Psoas muscle (tissue), 8 donors: ENCODE measurements around the gene ZAP70. TPM values are rescaled to one million over a fixed set of nuclear protein-coding genes. Genes with fewer than 3 reads are reported as not detected.

Experiments used
- ATAC-seq, 4 donors: fragments of 200-7000 bp; cut with Tn5 transposase; one replicate each; pipeline ENCODE4 v1.9.1; 2020; ENCODE audit warnings: moderate library complexity in 3 of 4, mild to moderate bottlenecking in 2 of 4
- DNase-seq, 2 donors: peaks; one replicate each; pipeline ENCODE4 v3.0.0-alpha.2; 2020
- H3K27ac ChIP-seq: fragments of 200-600 bp; one replicate; pipeline ENCODE4 v1.8.0; 2022
- H3K27me3 ChIP-seq, 3 donors: fragments of 200-600 bp in 1 of 3; one replicate each; pipeline versions ENCODE4 v1.6.1 to v1.8.0; 2013 to 2022; ENCODE audit warnings: low read length in 2 of 3, mild to moderate bottlenecking in 2 of 3, moderate library complexity in 1 of 3; ENCODE audit not compliant: insufficient read depth in 3 of 3
- H3K36me3 ChIP-seq, 2 donors: fragments of 200-600 bp in 1 of 2; one replicate each; pipeline versions ENCODE4 v1.6.1 to v1.8.0; 2013 to 2022; ENCODE audit warnings: low read depth in 1 of 2, mild to moderate bottlenecking in 1 of 2, moderate library complexity in 1 of 2; ENCODE audit not compliant: insufficient read depth in 1 of 2
- H3K4me1 ChIP-seq: fragments of 200-600 bp; one replicate; pipeline ENCODE4 v1.8.0; 2022
- H3K4me3 ChIP-seq: fragments of 200-600 bp; one replicate; pipeline ENCODE4 v1.8.0; 2022; ENCODE audit warnings: mild to moderate bottlenecking
- H3K9me3 ChIP-seq: fragments of 200-600 bp; one replicate; pipeline ENCODE4 v1.8.0; 2022
- WGBS, 3 donors: extraction: QIAGEN DNeasy Blood & Tissue Kit; methylation state at CpG; one replicate each; pipeline versions ENCODE4 v1.1.6 to v1.1.7; 2013; 5-methylcytosine and 5-hydroxymethylcytosine counted together
- intact Hi-C, 2 donors: fragments of 100-400 bp; cut with DNase I; formaldehyde crosslinking; loops; one replicate each; pipeline versions ENCODE4 v1.11.0 to v1.14.2; 2022
- polyA plus RNA-seq, 3 donors: library from polyadenylated mRNA; stranded (reverse); fragments of 200-250 nt; gene quantifications; one replicate each; pipeline ENCODE4 v1.2.3, GENCODE V29; 2013
- total RNA-seq, 4 donors: library from RNA; stranded (reverse); fragmentation: NEBNext Ultra II Directional in 2 of 4; extraction: Animal tissue kit (Norgen Biotek cat#: 25700) in 2 of 4; gene quantifications; one replicate each; pipeline versions ENCODE4 v1.2.1 to v1.2.4, GENCODE V29; 2021 to 2023
- TF ChIP-seq, protein P1 (sequence below): fragments of 200-600 bp; IDR thresholded peaks from one replicate; pipeline ENCODE4 v1.8.0; 2022; ENCODE audit warnings: antibody characterized with exemption
- donor health status: healthy with polysubstance abuse.
- donor health status: DM: no; HTN: no; CAD: no; lungs with moderate emphysema.
- donor health status: Bipolar disorder and iron deficiency.
- donor health status: healthy.
- donor health status: DM: yes; HTN: yes; CAD: no.
- donor health status: DM: no; HTN: no; CAD: no.
- donor health status: DM: no; HTN: no; CAD: no.
- donor health status: DM: yes; HTN: yes; CAD: no.

ZAP70 gene
- total and polyA plus RNA-seq, 7 donors = 0.40 to 1.2 (median 0.74) TPM

DNA sequence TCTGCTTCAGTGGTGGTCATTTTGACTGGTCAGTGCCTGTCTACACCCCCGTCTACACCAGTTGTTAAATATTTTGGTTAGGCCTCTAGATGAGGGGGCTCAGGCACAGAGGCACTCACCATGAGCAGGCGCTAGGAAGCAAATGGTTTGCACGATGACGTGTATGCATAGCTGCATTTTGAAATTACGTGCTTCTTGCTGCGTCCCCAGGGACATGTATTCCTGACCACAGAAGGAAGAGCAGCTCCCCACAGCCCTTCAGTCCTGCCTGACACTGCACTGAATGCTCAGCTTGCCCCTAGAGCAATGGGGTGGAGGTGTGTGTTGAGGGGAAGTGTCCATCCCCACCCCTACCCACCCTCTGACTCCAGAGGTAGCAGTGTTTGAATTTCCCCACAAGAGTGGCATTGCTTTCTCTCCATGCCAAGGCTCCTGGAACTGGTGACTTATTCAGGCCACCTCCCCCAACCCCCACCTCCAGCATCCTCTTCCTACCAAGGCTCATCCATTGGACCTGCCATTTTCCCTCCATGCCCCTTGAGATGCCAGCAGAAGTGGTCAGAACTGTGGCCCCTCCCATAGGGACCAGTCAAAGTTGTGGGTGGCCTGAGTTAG, 11.4 kb upstream of the ZAP70 start:
- H3K27me3 ChIP-seq = no peaks in the 10 kb centered on the region
- DNase-seq = no peak
- 65 to 75% (median 73%) methylated on average over 6 of the region's 6 CpGs for WGBS, 3 donors
- no peaks in the 10 kb centered on the region for H3K9me3 ChIP-seq
- no peaks in the 10 kb centered on the region for H3K4me1 ChIP-seq
- ATAC-seq = no peak
- intact Hi-C loops = loop anchor here in 1 of 2 donors (5.0 kb wide), 1 partner anchor 685 kb away; no protein-coding TSS in a partner anchor
- H3K36me3 ChIP-seq = no peaks in the 10 kb centered on the region
- no peak overlapping the region for H3K4me3 ChIP-seq
- TF ChIP-seq, protein P1, sequence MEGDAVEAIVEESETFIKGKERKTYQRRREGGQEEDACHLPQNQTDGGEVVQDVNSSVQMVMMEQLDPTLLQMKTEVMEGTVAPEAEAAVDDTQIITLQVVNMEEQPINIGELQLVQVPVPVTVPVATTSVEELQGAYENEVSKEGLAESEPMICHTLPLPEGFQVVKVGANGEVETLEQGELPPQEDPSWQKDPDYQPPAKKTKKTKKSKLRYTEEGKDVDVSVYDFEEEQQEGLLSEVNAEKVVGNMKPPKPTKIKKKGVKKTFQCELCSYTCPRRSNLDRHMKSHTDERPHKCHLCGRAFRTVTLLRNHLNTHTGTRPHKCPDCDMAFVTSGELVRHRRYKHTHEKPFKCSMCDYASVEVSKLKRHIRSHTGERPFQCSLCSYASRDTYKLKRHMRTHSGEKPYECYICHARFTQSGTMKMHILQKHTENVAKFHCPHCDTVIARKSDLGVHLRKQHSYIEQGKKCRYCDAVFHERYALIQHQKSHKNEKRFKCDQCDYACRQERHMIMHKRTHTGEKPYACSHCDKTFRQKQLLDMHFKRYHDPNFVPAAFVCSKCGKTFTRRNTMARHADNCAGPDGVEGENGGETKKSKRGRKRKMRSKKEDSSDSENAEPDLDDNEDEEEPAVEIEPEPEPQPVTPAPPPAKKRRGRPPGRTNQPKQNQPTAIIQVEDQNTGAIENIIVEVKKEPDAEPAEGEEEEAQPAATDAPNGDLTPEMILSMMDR = no peak
- no peak overlapping the region for H3K27ac ChIP-seq

DNA sequence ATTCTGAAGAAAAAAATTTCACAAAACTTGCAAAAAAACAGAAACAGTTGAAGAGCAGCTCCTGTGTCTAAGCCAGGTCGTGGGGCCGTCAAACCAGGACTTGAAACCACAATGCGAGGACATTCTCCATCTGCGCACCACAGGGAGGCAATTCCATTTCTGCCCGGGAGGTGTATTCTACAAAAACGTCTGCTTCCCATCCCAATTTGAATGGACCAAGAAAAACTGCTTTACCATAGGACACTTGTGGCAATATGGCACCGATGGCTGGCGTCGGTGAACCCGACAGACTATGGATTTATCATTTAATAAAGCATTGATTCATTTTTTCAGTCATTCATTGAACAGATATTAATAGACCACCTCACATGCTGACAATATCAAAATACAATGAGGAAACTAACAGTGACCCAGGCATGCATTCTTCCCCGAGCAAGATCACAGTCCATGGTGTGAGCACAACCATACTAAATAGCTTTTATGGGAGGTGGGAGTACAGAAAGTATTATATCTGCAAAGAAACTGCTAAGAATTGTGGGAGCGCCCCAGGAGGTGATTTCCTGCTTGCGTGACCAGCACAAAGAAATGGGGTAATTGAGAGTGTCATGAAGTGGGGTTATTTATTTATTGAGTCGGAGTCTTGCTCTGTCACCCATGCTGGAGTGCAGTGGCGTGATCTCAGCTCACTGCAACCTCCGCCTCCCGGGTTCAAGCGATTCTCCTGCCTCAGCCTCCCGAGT, 10.5 kb upstream of the ZAP70 start:
- H3K36me3 ChIP-seq = no peaks in the 10 kb centered on the region
- TF ChIP-seq, protein P1 = no peak
- H3K27ac ChIP-seq = no peak overlapping the region
- H3K27me3 ChIP-seq = no peaks in the 10 kb centered on the region
- no peak overlapping the region for H3K4me3 ChIP-seq
- no peaks in the 10 kb centered on the region for H3K4me1 ChIP-seq
- intact Hi-C loops = loop anchor here in 1 of 2 donors (5.0 kb wide), 1 partner anchor 684 kb away; no protein-coding TSS in a partner anchor
- H3K9me3 ChIP-seq = no peaks in the 10 kb centered on the region
- WGBS, 3 donors = 88 to 95% (median 94%) methylated on average over 19 of the region's 19 CpGs
- ATAC-seq (no peak), DNase-seq (no peak)

DNA sequence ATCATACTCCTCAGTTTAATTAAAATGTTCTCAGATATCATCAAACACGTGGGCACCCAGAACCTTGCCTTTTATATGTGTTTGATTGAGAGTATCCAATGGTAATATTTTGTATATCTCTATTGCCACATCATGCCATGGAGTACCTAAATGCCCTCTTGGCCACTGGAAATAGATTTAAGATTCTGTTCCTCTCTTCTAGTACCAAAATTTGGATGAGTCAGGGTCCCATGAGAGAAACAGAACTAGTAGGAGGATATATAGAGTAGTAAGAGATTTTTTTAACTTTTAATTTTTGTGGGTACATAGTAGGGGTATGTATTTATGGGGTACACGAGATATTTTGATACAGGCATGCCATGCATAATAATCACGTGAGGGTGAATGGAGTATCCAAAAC, 9.6 kb upstream of the ZAP70 start:
- ATAC-seq (no peak), DNase-seq (no peak)
- 61 to 84% (median 79%) methylated on average over 3 of the region's 3 CpGs for WGBS, 3 donors
- H3K4me1 ChIP-seq = no peaks in the 10 kb centered on the region
- intact Hi-C loops = loop anchor here in 1 of 2 donors (5.0 kb wide), 1 partner anchor 684 kb away; no protein-coding TSS in a partner anchor
- no peaks in the 10 kb centered on the region for H3K36me3 ChIP-seq
- H3K9me3 ChIP-seq = no peaks in the 10 kb centered on the region
- peaks cover 0 to 2% (median 0%) of the 10 kb centered on the region in 3 donors for H3K27me3 ChIP-seq
- no peak overlapping the region for H3K4me3 ChIP-seq
- TF ChIP-seq, protein P1 = no peak
- H3K27ac ChIP-seq = no peak overlapping the region

DNA sequence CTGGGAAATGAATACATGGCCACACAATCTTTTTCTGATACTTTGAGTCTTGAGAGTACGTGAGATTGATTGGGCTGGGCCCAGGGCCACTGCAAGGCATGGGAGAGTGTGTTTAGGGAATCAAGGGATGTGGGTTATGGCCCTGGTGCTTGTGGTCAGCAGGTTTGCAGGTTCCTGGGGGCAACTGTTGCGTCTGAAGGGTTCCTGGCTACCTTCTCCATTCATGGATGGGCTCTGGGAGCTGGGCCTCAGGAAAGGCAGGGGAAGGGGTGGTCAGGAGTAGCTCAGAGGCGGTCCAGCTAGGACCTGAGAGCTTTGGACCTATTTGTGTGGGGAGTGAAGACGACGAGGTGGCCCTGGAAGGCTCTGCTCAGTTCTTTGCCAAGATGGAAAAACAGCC, 8.4 kb upstream of the ZAP70 start:
- Histone ChIP-seq H3K4me1 (no peaks in the 10 kb centered on the region), H3K9me3 (no peaks in the 10 kb centered on the region), H3K36me3 (no peaks in the 10 kb centered on the region), H3K27ac (no peak overlapping the region), H3K27me3 (peaks cover 0 to 5% (median 0%) of the 10 kb centered on the region in 3 donors), H3K4me3 (no peak overlapping the region)
- DNase-seq (no peak), ATAC-seq (no peak)
- 74 to 80% (median 79%) methylated on average over 5 of the region's 5 CpGs for WGBS, 3 donors
- TF ChIP-seq, protein P1 = no peak
- intact Hi-C loops = loop anchor here in 1 of 2 donors (5.0 kb wide), 1 partner anchor 682 kb away; no protein-coding TSS in a partner anchor
